ENCODE results near the gene C1RL. TPM values are rescaled to one million over a fixed set of nuclear protein-coding genes. Genes with fewer than 3 reads are reported as not detected.
"Not testable (repeated sequence)": the region's sequence is repeated elsewhere in the genome, so short reads cannot be mapped to it uniquely, and the experiment has no call there.

Gene C1RL
- total RNA-seq, 1 donor from 2014 or later = 68.8 TPM

GRCh38 chr12:7066596-7066995 lies 42.4 kb downstream of the C1RL start:
- DNase-seq (ENCODE audit: low spot score) = no peak

GRCh38 chr12:7065073-7065623 lies 43.9 kb downstream of the C1RL start:
- DNase-seq (ENCODE audit: low spot score) = no peak

GRCh38 chr12:7064516-7064915 lies 44.5 kb downstream of the C1RL start:
- DNase-seq (ENCODE audit: low spot score) = no peak

GRCh38 chr12:7061596-7061995 lies 47.4 kb downstream of the C1RL start:
- no peak for DNase-seq (ENCODE audit: low spot score)

- no peak for DNase-seq (ENCODE audit: low spot score)
These were observed 47.9 kb downstream of the C1RL start for GRCh38 chr12:7061138-7061537.

- DNase-seq (ENCODE audit: low spot score) = no peak
These were observed 48.6 kb downstream of the C1RL start, which contains the start of gene C1S for GRCh38 chr12:7060353-7060954. Gene C1S, plus strand, starts transcription at chr12:7060718. Its CDS starts 1,195 bp downstream, at chr12:7061913.

GRCh38 chr12:7059780-7060179 lies 49.2 kb downstream of the C1RL start:
- no peak for DNase-seq (ENCODE audit: low spot score)

- DNase-seq (ENCODE audit: low spot score) = no peak
These were observed 50.1 kb downstream of the C1RL start for GRCh38 chr12:7058850-7059395.

GRCh38 chr12:7058163-7058845 lies 50.7 kb downstream of the C1RL start:
- DNase-seq (ENCODE audit: low spot score) = no peak

GRCh38 chr12:7055736-7056135 lies 53.3 kb downstream of the C1RL start:
- not testable (repeated sequence) for DNase-seq (ENCODE audit: low spot score)

GRCh38 chr12:7054925-7055324 lies 54.1 kb downstream of the C1RL start:
- no peak for DNase-seq (ENCODE audit: low spot score)

- DNase-seq (ENCODE audit: low spot score) = not testable (repeated sequence)
These were observed 59.0 kb downstream of the C1RL start for GRCh38 chr12:7049973-7050372.

GRCh38 chr12:7049445-7049951 lies 59.5 kb downstream of the C1RL start:
- not testable (repeated sequence) for DNase-seq (ENCODE audit: low spot score)

- no peak for DNase-seq (ENCODE audit: low spot score)
These were observed 61.7 kb downstream of the C1RL start for GRCh38 chr12:7047306-7047705.

GRCh38 chr12:7046383-7047105 lies 62.5 kb downstream of the C1RL start:
- no peak for DNase-seq (ENCODE audit: low spot score)

GRCh38 chr12:7045913-7046312 lies 63.1 kb downstream of the C1RL start:
- no peak for DNase-seq (ENCODE audit: low spot score)

Other genes with a start within 250 kb of the C1RL start
- 383 TPM for gene TPI1, start 241.7 kb downstream of the C1RL start, total RNA-seq
- gene SPSB2, start 235.9 kb downstream of the C1RL start, total RNA-seq = 4.6 TPM
- gene LRRC23, start 204.4 kb downstream of the C1RL start, total RNA-seq = 4.2 TPM
- 5.3 TPM for gene ENO2, start 194.6 kb downstream of the C1RL start, total RNA-seq
- 148 TPM for gene ATN1, start 181.3 kb downstream of the C1RL start, total RNA-seq
- not detected for gene RNU7-1, start 165.4 kb downstream of the C1RL start, total RNA-seq
- 125 TPM for gene C12orf57, start 165.2 kb downstream of the C1RL start, total RNA-seq
- 47.2 TPM for gene PTPN6, start 157.9 kb downstream of the C1RL start, total RNA-seq
- gene PHB2, start 138.6 kb downstream of the C1RL start, total RNA-seq = 143 TPM
- 44.3 TPM for gene EMG1, start 138.3 kb downstream of the C1RL start, total RNA-seq
- gene LPCAT3, start 90.7 kb downstream of the C1RL start, total RNA-seq = 60.1 TPM
- 593 TPM for gene C1S, start 48.5 kb downstream of the C1RL start, total RNA-seq
- gene C1R, start 16.8 kb downstream of the C1RL start, total RNA-seq = 789 TPM
- 1.1 TPM for gene RBP5, start 19.7 kb upstream of the C1RL start, total RNA-seq
- gene CLSTN3, start 21.2 kb upstream of the C1RL start, total RNA-seq = 15.4 TPM
- 56.5 TPM for gene PEX5, start 80.5 kb upstream of the C1RL start, total RNA-seq
- gene ACSM4, start 194.9 kb upstream of the C1RL start, total RNA-seq = not detected